K562 (cell line): ENCODE results near the gene SEC24B.

Experiments
- BDP1 ChIP-seq: IDR thresholded peaks from 3 replicates; pipeline ENCODE4 v1.6.1; 2011; ENCODE audit not compliant: insufficient read length, insufficient read depth
- C11orf30 ChIP-seq: fragments of 450-650 bp; IDR thresholded peaks from 2 replicates; pipeline ENCODE4 v1.6.1; 2016; ENCODE audit warnings: low read depth, mild to moderate bottlenecking
- CAMTA2 ChIP-seq: fragments of 250-450 bp; sonication (Bioruptor Pico); conservative IDR thresholded peaks from 2 replicates; pipeline ENCODE4 v1.5.1; 2022
- CTCF ChIP-seq, 3 experiments: IDR thresholded peaks in 2 of 3; conservative IDR thresholded peaks in 1 of 3; 2 replicates each; pipeline ENCODE4 v1.5.1; 2011 to 2012; ENCODE audit warnings: low read length in 3 of 3, mild to moderate bottlenecking in 3 of 3, control low read depth in 2 of 3, improper control_type of control experiment in 1 of 3, inconsistent platforms in 1 of 3, low read depth in 1 of 3, mixed read lengths in 1 of 3, moderate library complexity in 1 of 3; ENCODE audit not compliant: insufficient read depth in 2 of 3
- E2F1 ChIP-seq: sonication (generic); formaldehyde crosslinking; IDR thresholded peaks from 2 replicates; pipeline ENCODE4 v1.8.1; 2023; ENCODE audit warnings: mild to moderate bottlenecking, missing genetic modification reagents, moderate library complexity
- EP300 ChIP-seq: IDR thresholded peaks from 2 replicates; pipeline ENCODE4 v1.6.1; 2012; ENCODE audit warnings: low read length, improper control_type of control experiment
- ZZZ3 ChIP-seq: fragments of 450-650 bp; IDR thresholded peaks from 2 replicates; pipeline ENCODE4 v1.6.1; 2016; ENCODE audit warnings: antibody characterized with exemption, mild to moderate bottlenecking, moderate library complexity

GRCh38 chr4:109434007-109434971 lies 674 bp downstream of the SEC24B start:
- no peak for TF ChIP-seq C11orf30
- no peak for TF ChIP-seq CTCF (IDR thresholded peaks at IDR 0.05 in 2 of 3, conservative IDR thresholded peaks at IDR 0.05 in 1 of 3; ENCODE audit: insufficient read depth in 2 of 3, low read depth in 1 of 3, low read length in 3 of 3)
- no peak for TF ChIP-seq BDP1
- TF ChIP-seq E2F1 (CRISPR knock-in tag), result no peak
- no peak for TF ChIP-seq EP300
- no peak for TF ChIP-seq ZZZ3
- no peak for TF ChIP-seq CAMTA2 (CRISPR knock-in tag)
